Epithelial cell of esophagus (primary cell): Measurements from ENCODE around the gene PRDX4.
A peak's percentile ranks its signal among the peaks of the same experiment; 100 is the strongest.
"Not testable (repeated sequence)": the region's sequence is repeated elsewhere in the genome, so short reads cannot be mapped to it uniquely, and the experiment has no call there.

Experiments used
- DNase-seq: peaks from one replicate; pipeline ENCODE4 v3.0.0; 2010; ENCODE audit warnings: low read depth
- H3K4me3 ChIP-seq: 2 replicates; pipeline ENCODE4 v1.5.1; 2011; ENCODE audit warnings: mild to moderate bottlenecking, low read length, control low read depth
- CTCF ChIP-seq: IDR thresholded peaks from 2 replicates; pipeline ENCODE4 v1.5.1; 2011; ENCODE audit warnings: low read depth, mild to moderate bottlenecking, low read length, control low read depth, inconsistent platforms; ENCODE audit not compliant: insufficient read depth; ENCODE audit errors: missing control alignments

PRDX4 gene

GRCh38 chrX:23670528-23670927, 3.2 kb downstream of the PRDX4 start:
- TF ChIP-seq CTCF = no peak
- no peak for DNase-seq
- no peak overlapping the region for H3K4me3 ChIP-seq

- DNase-seq = no peak
- H3K4me3 ChIP-seq = no peak overlapping the region
- no peak for TF ChIP-seq CTCF
Measured at GRCh38 chrX:23673108-23673507, 5.8 kb downstream of the PRDX4 start.

DNA sequence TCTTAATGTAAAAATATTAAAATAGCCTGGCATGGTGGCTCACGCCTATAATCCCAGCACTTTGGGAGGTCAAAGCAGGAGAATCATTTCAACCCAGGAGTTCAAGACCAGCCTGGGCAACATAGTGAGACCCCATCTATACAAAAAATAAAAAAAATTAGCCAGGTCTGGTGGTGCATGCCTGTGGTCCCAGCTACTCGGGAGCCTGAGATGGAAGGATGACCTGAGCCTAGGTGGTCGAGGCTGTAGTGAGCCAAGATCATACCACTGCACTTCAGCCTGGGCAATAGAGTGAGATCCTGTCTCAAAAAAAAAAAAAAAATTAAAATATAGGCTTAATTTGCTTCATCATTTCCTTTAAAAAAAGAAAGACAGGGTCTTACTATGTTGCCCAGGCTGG, 9.2 kb downstream of the PRDX4 start:
- not testable (repeated sequence) for H3K4me3 ChIP-seq, DNase-seq

DNA sequence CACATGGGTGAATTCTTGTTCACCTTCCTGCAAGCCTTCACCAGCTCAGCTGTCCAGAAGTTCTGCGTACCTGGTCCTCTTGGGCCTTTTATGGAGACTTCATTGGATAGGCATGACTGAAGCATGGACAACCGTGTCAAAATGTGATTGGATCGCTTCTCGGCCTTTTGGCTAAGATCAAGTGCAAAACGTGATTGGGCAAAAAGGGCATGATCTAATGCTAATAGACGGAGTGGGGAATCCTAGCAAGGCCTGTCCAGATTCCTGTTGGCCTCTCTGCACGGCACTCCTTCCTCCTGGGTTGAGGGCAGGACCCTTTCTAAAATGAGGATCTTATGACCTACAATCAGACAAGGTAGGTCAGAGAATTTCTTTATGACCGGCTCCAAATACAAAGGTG, 24.9 kb downstream of the PRDX4 start:
- DNase-seq = no peak
- no peak for TF ChIP-seq CTCF
- H3K4me3 ChIP-seq = no peak overlapping the region

GRCh38 chrX:23694606-23695005, 27.3 kb downstream of the PRDX4 start:
- TF ChIP-seq CTCF = peak; percentile 57
- H3K4me3 ChIP-seq = no peak overlapping the region
- DNase-seq = peak; percentile 53

GRCh38 chrX:23699636-23700194, 32.4 kb downstream of the PRDX4 start:
- H3K4me3 ChIP-seq = no peak overlapping the region
- no peak for DNase-seq
- no peak for TF ChIP-seq CTCF

GRCh38 chrX:23704673-23705206, 37.4 kb downstream of the PRDX4 start:
- no peak for TF ChIP-seq CTCF
- no peak for DNase-seq
- H3K4me3 ChIP-seq = no peak overlapping the region

DNA sequence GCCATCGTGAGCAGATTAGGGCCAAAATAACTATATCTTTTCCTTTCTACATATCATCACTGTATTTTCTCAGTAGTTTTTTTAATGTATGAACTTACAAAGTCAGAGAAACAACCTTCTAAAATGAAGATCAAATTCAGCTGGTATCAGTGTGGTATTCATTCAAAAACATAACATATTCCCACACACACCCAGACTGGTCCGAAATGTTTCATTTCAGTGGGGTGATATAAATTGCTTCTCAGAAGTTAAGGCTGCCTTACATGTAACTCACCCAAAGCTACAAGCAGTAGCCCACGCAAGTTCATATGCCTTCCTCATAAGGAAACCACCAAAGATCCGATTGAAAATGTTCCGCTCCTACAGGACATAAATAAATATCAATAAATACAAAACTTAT, 37.9 kb downstream of the PRDX4 start:
- TF ChIP-seq CTCF = no peak
- no peak for DNase-seq
- no peak overlapping the region for H3K4me3 ChIP-seq
